NCI-H187 (cell line): ENCODE data around the gene TMED10.
"Not testable (repeated sequence)": the region's sequence is repeated elsewhere in the genome, so short reads cannot be mapped to it uniquely, and the experiment has no call there.

Experiments
- DNase-seq, 2 experiments: peaks; one replicate each; lab custom pipeline; 2025; lab: John Stamatoyannopoulos, UW

Gene TMED10

DNA sequence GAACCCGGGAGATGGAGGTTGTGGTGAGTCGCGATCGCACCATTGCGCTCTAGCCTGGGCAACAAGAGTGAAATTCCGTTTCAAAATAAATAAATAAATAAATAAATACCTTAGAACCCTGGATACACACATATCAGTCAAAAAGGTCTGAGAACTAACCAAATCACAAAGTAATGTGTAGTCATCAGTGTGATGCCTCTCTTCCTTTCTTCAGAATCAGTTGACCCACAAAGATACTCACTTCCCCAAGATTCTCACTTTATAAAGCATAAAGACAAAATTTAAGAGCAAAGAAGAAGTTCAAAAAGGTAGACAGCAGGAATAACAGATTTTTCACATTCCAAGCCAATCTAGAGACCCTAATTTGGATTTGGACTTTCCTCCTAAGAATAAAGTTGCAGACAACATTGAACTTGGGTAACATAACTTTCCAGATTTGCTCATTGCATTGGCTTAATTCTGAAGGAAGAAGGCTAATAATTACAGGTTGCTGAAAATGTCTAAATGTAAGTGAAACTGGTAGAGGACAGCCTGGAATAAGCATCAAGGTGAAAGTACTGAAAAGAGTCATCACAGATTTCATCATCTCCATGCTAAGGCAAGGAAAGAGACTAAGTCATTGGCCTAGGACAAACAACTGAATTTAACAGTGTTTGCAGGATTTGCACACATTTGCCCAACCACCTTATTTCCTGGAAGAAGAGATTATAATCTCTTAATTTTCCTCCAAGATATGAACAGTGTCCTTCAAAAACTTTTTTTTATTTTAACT is 17.4 kb downstream of the TMED10 start:
- DNase-seq, result no peak

DNA sequence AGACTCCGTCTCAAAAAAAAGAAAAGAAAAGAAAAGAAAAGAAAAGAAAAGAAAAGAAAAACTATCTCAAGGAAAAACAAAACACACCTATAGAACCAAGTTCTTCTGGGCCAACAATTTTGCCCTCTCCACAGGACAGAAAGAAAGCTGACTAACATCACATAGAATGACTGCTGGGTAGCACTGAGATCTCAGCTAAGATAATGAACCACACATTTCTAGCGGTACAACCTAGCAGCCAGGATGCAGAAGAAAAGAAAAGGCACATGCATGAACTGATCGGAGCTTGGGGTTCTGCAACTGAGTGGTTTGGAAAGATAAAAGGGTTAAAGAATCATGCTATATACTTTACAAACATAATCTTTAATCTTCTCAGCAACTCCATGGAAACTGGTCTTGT is 19.5 kb downstream of the TMED10 start:
- DNase-seq, result no peak

DNA sequence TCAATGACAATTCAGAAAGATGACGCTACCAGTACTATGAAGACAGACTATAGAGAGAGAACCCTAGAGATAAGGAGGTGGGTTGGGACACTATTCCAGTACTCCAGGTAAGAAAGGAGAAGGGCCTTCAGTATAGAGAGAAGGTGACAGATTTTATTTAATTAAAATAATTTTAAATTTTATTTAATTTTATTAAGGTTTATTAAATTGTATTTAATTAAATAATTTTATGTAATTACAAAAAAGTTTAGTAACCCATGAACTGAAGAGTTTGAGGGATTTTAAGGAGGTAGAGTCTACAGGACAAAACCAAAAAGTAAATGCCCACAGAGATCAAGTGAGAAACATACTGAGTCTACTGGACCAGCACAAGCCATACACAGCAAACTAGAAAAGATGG is 20.3 kb downstream of the TMED10 start:
- DNase-seq, result no peak

DNA sequence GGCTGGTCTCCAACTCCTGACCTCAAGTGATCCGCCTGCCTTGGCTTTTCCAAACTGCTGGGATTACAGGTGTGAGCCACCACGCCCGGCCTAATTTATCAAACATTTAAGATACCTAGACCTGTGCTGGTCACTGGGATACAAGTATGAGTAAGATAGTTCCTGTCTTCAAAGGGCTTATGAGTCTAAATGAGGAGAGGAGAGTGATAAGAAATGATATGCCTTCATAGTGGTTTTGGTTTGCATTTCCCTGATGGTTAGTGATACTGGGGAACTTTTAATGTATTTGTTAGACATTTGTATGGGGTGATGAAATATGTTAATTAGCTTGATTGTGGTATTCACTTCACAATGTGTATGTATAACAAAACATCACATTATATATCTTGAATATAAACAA is 21.2 kb downstream of the TMED10 start:
- no peak for DNase-seq

- no peak for DNase-seq
These were observed 23.1 kb downstream of the TMED10 start for GRCh38 chr14:75153295-75153694.

DNA sequence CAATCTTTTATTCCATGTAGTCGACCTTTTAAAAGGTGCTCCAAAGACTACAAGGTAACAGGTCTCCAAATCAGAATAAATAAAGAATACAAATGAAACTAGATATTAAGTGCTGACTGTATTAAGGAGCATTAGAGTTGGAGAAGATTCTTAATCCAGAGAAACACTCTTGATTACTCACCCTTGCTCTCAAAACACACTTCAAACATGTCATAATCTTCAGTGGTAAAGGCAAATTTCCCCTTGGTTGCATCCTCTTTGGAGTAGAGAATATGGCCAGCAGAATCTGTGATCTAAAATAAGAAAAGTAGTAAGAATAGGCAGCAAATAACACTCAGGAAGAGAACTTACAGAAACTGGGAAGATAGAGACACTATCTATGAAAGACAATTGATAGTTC is 24.6 kb downstream of the TMED10 start:
- no peak for DNase-seq

DNA sequence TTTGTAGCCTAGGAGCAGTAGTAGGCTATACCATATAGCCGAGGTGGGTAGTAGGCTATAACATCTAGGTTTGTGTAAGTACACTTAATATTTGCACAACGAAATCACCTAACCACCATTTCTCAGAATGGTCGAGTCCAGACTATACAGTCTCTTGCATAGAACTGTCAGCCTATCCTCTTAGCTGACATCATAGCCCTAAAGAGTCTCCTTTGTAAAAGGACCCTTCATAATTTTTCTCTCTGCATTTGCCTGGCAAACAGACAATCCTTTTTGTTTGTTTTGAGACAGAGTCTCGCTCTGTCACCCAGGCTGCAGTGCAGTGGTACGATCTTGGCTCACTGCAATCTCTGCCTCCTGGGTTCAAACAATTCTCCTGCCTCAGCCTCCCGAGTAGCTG is 25.8 kb downstream of the TMED10 start:
- not testable (repeated sequence) for DNase-seq

GRCh38 chr14:75150150-75150549 is 26.3 kb downstream of the TMED10 start:
- DNase-seq, result no peak

GRCh38 chr14:75147423-75148071 is 28.9 kb downstream of the TMED10 start:
- DNase-seq, result no peak

DNA sequence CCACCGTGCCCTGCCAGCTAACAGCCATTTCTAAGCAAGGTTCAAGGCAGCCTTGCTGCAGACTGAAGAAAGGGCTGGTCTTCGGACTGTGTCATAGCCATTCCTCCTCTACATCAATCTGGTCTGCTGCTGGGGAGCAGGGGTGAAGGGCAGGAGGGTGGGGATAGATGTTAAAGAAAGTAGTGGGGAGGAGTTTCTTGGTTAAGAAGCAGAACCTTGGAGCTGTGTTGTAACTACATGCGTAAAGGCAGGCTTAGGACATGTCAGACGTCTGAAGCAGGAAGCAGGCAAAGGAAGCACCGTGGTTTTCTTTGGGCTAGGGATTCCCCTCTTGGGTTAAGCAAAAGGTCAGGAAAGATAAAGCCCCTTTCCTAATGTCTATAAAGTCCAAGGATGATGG is 31.5 kb downstream of the TMED10 start:
- no peak for DNase-seq

DNA sequence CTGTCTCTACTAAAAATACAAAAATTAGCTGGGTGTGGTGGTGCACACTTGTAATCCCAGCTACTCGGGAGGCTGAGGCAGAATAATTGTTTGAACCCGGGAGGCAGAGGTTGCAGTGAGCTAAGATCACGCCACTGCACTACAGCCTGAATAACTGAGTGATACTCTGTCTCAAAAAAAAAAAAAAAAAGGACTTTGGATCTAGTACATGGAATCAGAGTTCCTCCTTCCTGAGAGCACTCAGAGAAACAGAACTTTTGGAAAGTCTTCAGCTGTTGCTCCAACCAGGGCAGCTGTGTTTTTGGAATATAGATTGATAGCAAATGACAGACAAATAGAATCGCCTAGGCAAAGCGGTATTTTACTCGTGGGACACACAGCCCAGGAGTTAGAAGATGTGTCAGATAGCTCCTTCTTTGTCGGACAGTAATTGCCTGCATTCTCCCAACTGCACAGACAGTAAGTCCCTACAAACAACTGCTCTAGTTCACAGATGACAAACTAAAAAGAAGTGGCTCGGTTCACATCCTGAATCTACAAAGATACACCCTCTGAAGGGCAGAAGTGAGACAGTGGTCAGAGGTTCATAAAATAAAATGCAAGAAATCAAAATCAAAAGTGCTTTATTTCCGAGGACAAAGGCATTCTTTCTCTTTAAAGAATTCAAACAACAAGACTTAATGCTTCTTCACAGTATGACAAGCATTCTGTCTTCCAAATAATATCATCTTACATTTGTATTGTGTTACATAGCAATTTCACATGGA is 32.5 kb downstream of the TMED10 start:
- no peak for DNase-seq

DNA sequence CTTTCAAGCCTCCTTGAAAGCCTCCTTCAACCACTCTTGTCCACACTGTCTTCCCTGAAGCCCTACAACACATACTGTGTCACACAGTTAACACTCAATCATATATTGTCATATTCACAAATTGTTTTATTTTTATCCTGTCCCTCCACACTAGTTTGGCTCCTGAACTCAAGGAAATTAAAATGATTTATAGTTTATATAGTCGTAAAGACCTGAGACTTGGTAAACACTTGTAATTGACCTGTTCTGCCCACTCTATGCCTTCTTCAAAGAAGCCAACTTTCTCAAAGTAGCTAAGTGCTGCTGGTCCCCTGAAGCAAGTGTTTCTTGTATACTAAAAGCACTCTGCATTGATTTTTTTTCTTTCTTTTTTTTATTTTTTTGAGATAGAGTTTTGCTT is 33.9 kb downstream of the TMED10 start:
- no peak for DNase-seq

- no peak for DNase-seq
These were observed 34.4 kb downstream of the TMED10 start for GRCh38 chr14:75141967-75142366.

DNA sequence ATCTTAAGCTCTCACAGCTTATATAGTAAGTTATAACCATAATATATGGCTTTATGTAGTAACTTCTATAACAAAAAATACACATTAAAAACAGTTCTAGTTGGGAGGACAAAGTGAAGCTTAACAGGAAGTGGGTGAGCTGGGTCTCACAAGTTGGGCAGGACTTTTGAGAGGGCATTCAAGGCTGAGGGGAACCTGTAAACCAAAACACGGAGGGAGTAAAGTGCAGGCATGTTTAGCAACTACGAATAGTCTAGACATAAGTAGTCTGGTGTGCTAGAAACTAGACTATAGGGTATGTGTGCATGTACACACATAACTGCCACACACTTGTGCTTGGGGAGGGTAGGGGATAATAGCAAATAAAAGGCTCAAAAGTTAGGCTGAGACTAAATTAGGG is 35.4 kb downstream of the TMED10 start:
- DNase-seq, result no peak

GRCh38 chr14:75140620-75141019 is 35.8 kb downstream of the TMED10 start:
- no peak for DNase-seq

- DNase-seq, result no peak
These were observed 37.2 kb downstream of the TMED10 start for GRCh38 chr14:75139185-75139584.

- DNase-seq, result no peak
These were observed 37.9 kb downstream of the TMED10 start for GRCh38 chr14:75138492-75138891.

- DNase-seq, result no peak
These were observed 41.8 kb downstream of the TMED10 start for GRCh38 chr14:75134644-75135043.

DNA sequence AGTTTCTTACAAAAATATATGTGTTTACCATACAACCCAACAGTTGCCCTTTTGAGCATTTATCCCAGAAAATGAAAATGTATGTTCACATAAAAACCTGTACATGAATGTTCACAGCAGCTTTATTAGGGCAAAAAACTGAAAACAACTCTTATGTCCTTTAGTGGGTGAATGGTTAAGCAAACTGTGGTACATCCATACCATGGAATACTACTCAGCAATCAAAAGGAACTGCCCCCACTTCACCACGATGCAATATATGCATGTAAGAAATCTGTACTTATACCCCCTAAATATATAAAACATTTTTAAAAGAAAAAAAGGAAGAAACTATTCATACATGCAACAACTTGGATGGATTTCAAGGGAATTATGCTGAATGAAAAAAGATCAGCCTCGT is 42.8 kb downstream of the TMED10 start:
- no peak for DNase-seq

GRCh38 chr14:75132382-75133086 is 43.9 kb downstream of the TMED10 start:
- peak; percentile 38 to 43 for DNase-seq

DNA sequence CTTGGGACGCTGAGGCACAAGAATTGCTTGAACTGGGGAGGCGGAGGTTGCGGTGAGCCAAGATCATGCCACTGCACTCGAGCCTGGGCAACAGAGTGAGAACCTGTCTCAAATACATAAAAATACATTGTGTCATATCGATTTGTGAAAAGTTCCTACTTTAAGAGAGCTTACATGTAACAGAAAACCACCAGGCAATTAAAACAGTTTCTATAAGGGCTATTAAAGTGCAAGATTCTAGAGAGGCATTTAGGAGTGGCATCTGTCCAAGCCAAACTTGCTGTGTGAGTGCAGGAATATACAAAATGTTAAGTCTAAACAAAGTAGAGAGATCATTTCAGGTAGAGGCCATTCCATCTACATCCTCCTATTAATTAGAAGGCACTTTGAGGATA is 47.8 kb downstream of the TMED10 start:
- no peak for DNase-seq

DNA sequence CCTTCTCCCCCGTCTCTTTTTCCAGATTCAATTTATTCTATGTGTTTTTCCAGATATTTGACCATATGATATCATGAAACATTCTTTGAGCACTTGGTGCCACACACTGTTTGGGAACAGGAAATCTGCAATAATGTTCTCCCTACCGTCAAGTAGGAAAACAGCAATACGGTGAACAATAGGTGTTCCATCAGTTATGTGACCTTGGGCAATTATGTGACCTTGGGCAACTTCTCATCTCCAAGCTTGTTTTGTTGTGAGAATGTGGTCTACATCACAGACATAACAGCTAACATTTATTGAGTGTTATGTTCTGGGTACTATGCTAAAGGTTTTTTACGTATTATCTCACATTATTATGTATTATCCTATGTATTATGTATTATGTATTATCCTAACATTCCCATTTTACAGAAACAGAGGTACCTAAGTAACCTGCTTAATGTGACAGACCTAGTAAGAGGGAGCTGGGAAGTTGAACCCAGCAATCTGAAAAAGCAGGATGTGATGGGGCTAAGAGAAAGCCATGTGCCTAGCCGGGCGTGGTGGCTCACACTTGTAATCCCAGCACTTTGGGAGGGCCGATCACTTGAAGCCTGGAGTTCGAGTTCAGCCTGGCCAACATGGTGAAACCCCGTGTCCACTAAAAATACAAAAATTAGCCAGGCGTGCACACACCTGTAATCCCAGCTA is 48.4 kb downstream of the TMED10 start:
- DNase-seq, result no peak
